ENCODE data around the gene TRIL. TPM values are rescaled to one million over a fixed set of nuclear protein-coding genes. Genes with fewer than 3 reads are reported as not detected.

The TRIL gene
- total RNA-seq, 1 donor from 2014 or later: 11.0 TPM

DNA sequence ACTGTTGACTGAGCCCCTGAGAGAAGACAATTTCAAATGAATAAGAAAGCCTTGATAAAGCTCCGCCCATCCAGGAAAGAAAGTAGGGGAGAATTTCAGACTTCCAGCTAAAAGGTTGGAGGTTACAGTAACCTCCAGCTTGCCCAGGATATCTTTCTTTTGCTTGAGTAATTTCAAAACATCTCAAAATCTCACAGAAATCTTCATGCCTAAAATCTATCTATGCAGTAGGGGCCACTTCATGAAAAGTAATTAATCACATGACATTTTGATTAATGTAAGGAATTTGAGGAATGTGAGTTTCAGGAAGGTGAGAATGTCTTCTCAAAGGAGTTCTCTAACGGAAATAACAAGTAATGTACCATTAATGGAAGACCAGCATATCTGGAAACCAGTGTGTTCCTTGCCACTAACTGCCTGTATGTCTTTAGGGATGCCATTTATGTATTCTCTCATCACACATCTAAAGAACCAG, 24.2 kb downstream of the TRIL start:
- no peak for DNase-seq (ENCODE audit: extremely low spot score in 2 of 2)
- H3K27ac ChIP-seq: no peak overlapping the region
- intact Hi-C loops (cut with DNase I): no loop called here
- H3K4me1 ChIP-seq: no peaks in the 10 kb centered on the region
- no peaks in the 10 kb centered on the region for H3K9me3 ChIP-seq
- H3K4me3 ChIP-seq: no peak overlapping the region
- H3K36me3 ChIP-seq: no peaks in the 10 kb centered on the region
- TF ChIP-seq, protein P1, sequence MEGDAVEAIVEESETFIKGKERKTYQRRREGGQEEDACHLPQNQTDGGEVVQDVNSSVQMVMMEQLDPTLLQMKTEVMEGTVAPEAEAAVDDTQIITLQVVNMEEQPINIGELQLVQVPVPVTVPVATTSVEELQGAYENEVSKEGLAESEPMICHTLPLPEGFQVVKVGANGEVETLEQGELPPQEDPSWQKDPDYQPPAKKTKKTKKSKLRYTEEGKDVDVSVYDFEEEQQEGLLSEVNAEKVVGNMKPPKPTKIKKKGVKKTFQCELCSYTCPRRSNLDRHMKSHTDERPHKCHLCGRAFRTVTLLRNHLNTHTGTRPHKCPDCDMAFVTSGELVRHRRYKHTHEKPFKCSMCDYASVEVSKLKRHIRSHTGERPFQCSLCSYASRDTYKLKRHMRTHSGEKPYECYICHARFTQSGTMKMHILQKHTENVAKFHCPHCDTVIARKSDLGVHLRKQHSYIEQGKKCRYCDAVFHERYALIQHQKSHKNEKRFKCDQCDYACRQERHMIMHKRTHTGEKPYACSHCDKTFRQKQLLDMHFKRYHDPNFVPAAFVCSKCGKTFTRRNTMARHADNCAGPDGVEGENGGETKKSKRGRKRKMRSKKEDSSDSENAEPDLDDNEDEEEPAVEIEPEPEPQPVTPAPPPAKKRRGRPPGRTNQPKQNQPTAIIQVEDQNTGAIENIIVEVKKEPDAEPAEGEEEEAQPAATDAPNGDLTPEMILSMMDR (IDR thresholded peaks at IDR 0.05): no peak
- TF ChIP-seq POLR2A (IDR thresholded peaks at IDR 0.05) (no peak), POLR2AphosphoS5 (IDR thresholded peaks at IDR 0.05; ENCODE audit: insufficient read depth in 1 of 2, low read depth in 1 of 2) (no peak)
- H3K27me3 ChIP-seq: no peaks in the 10 kb centered on the region

DNA sequence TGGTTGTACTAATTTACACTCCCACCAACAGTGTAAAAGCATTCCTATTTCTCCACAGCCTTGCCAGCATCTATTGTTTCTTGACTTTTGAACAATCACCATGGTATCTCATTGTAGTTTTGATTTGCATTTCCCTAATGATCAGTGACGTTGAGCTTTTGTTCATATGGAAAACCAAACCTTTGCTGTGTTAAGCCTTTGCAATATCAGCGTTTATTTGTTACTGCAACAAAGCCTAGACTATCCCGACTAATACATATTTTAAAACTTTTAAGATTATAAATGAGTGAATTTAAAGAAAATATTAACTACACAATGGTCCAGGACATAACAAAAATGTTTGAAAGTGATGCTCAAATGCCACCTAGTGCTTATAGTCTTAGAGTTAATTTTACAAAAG, 26.6 kb downstream of the TRIL start:
- no peak for TF ChIP-seq POLR2AphosphoS5 (IDR thresholded peaks at IDR 0.05; ENCODE audit: insufficient read depth in 1 of 2, low read depth in 1 of 2)
- TF ChIP-seq, protein P1 (IDR thresholded peaks at IDR 0.05): no peak
- TF ChIP-seq POLR2A (IDR thresholded peaks at IDR 0.05): no peak
- Histone ChIP-seq H3K4me1 (no peaks in the 10 kb centered on the region), H3K36me3 (no peaks in the 10 kb centered on the region), H3K4me3 (no peak overlapping the region), H3K9me3 (no peaks in the 10 kb centered on the region), H3K27me3 (no peaks in the 10 kb centered on the region), H3K27ac (no peak overlapping the region)
- no peak for DNase-seq (ENCODE audit: extremely low spot score in 2 of 2)
- intact Hi-C loops (cut with DNase I): no loop called here

DNA sequence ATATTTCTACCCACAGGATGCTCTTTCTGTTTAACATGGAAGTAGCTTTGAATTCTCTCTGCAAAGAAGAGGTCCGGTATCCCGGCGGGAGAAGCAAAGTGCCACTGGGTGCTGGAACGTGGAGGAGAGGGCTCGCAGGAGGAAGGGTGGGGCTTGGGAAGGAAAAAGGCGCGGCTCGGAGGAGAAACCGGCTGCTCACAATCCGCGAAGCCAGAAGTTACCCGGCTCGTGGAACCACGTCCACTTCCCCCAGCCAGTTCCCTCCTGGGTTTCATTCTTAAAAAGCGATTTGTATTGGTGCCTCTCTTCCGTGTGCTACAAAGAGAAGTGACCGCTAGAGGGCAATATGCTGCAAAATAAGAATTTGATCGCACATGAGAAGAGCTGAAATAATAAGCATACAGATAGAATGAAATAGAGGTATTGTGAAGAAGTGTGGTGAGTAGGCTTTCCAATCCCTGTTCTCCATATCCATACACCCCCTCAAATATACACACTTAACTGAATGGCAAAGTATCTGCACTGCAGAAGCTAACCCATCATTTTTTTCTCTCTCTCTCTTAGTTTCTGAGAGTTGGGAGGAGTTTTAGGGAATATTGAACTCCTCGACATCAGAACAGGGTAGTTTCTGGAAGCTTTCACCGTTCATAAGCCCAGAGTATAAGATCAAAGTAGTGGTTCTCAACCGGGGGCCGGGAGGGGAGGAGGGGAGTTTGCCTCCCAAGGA, 31.1 kb downstream of the TRIL start:
- peak overlapping the region; percentile 42 to 48 for H3K4me3 ChIP-seq
- no peaks in the 10 kb centered on the region for H3K27me3 ChIP-seq
- TF ChIP-seq, protein P1 (IDR thresholded peaks at IDR 0.05): peak; percentile 68 to 94 (median 77)
- TF ChIP-seq POLR2A (IDR thresholded peaks at IDR 0.05) (no peak), POLR2AphosphoS5 (IDR thresholded peaks at IDR 0.05; ENCODE audit: insufficient read depth in 1 of 2, low read depth in 1 of 2) (peak; percentile 54 to 72)
- intact Hi-C loops (cut with DNase I): no loop called here
- no peaks in the 10 kb centered on the region for H3K36me3 ChIP-seq
- DNase-seq (ENCODE audit: extremely low spot score in 2 of 2): no peak
- no peaks in the 10 kb centered on the region for H3K9me3 ChIP-seq
- H3K27ac ChIP-seq: peak overlapping the region; percentile 0
- H3K4me1 ChIP-seq: no peaks in the 10 kb centered on the region

DNA sequence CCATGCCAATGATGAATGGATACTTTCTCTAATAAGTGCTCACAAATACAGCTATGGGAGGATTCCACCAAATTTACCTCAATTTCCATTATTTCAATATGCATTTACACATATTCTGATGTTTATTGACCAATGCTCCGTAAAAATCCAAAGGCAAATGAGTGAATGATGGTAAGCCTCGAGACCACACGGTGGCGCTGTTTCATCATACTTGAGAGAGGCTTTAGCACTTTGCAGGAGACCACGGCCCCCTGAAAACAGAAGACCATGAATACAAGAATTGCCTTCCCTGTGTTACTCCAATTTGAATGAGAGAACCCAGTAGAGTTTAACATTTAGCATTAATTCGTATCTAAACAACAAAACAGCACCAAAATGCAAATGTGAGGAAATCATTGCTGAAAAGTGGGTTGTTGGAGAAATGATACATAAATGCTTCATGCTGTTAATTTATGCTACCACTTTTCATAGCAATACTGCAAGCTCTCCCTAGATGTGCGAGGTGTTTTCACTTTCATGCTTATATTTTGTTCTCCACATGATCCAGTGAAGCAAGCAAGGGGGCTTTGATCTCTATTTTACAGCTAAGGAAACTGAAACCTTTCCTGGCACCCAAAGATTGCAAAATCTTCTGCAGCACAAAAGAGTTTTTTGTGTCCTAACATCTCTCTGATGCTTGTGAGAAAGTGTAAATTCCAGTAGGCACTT, 35.4 kb downstream of the TRIL start:
- Histone ChIP-seq H3K27ac (no peak overlapping the region), H3K4me3 (no peak overlapping the region), H3K4me1 (no peaks in the 10 kb centered on the region), H3K9me3 (no peaks in the 10 kb centered on the region), H3K27me3 (no peaks in the 10 kb centered on the region), H3K36me3 (no peaks in the 10 kb centered on the region)
- intact Hi-C loops (cut with DNase I): loop anchor here (5.0 kb wide), 2 partner anchors 185 to 485 kb away; no protein-coding TSS in a partner anchor
- TF ChIP-seq, protein P1 (IDR thresholded peaks at IDR 0.05): peak; percentile 77 to 92 (median 83)
- TF ChIP-seq POLR2A (IDR thresholded peaks at IDR 0.05): no peak
- no peak for DNase-seq (ENCODE audit: extremely low spot score in 2 of 2)

DNA sequence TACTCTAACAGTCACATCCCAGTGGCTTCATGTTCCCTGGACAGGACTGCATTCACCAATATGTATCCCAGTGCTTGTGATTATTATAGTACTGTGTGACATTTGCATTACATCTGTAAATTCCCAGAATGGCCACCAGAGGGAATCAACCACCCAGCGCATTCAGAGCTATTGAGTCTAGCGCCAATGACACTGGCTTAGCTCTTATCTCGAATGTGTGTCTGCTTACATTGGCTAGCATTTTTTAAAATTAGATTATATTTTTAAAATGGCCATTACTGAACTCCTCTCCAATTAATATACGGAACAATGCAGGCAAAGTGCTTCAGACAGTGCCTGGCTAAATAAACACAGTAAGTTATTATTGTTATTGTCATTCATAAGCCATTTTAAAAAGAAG, 36.3 kb downstream of the TRIL start:
- intact Hi-C loops (cut with DNase I): loop anchor here (5.0 kb wide), 2 partner anchors 185 to 485 kb away; no protein-coding TSS in a partner anchor
- H3K9me3 ChIP-seq: no peaks in the 10 kb centered on the region
- no peak for DNase-seq (ENCODE audit: extremely low spot score in 2 of 2)

More for the DNA sequence above, 36.3 kb downstream of the TRIL start:
- H3K36me3 ChIP-seq: no peaks in the 10 kb centered on the region
- H3K27ac ChIP-seq: no peak overlapping the region
- H3K27me3 ChIP-seq: no peaks in the 10 kb centered on the region
- TF ChIP-seq, protein P1 (IDR thresholded peaks at IDR 0.05): peak; percentile 77 to 96 (median 90)
- no peak for TF ChIP-seq POLR2AphosphoS5 (IDR thresholded peaks at IDR 0.05; ENCODE audit: insufficient read depth in 1 of 2, low read depth in 1 of 2)
- H3K4me1 ChIP-seq: no peaks in the 10 kb centered on the region
- no peak overlapping the region for H3K4me3 ChIP-seq
